Stimulated activated CD8-positive, alpha-beta memory T cell treated with anti-CD3 and anti-CD28 coated beads, Interleukin-12 subunit alpha, Interleukin-12 subunit beta, amount 100 ng/mL, for 24 hours (primary cell): Measurements from ENCODE around the gene STAM2.

ENCODE experiments used
- DNase-seq: peaks from one replicate; pipeline ENCODE4 v3.0.0-alpha.2; 2020; ENCODE audit errors: extremely low read depth

The STAM2 gene

GRCh38 chr2:152072011-152072410 lies 103.6 kb downstream of the STAM2 start:
- no peak for DNase-seq

GRCh38 chr2:152071518-152071917 lies 104.0 kb downstream of the STAM2 start:
- no peak for DNase-seq

GRCh38 chr2:152071092-152071491 lies 104.5 kb downstream of the STAM2 start:
- no peak for DNase-seq

GRCh38 chr2:152068226-152068625 lies 107.3 kb downstream of the STAM2 start:
- DNase-seq = no peak

- DNase-seq = no peak
Observed at GRCh38 chr2:152067823-152068222, 107.7 kb downstream of the STAM2 start.
